HG03045 (cell line): ENCODE data around the gene SMG1.
"Not testable (repeated sequence)": the region's sequence is repeated elsewhere in the genome, so short reads cannot be mapped to it uniquely, and the experiment has no call there.

Source experiments
- ATAC-seq: cut with Tn5 transposase; IDR thresholded peaks from one replicate; pipeline ENCODE4 v1.9.1; 2021; ENCODE audit warnings: mild to moderate bottlenecking, moderate library complexity; ENCODE audit not compliant: unreplicated experiment

Gene SMG1

GRCh38 chr16:18772171-18772570, 154.0 kb downstream of the SMG1 start:
- ATAC-seq: not testable (repeated sequence)

- ATAC-seq: not testable (repeated sequence)
Observed at GRCh38 chr16:18770336-18770962, 155.8 kb downstream of the SMG1 start.

GRCh38 chr16:18767217-18767616, 159.0 kb downstream of the SMG1 start:
- ATAC-seq: peak; percentile 51

GRCh38 chr16:18762713-18763112, 163.5 kb downstream of the SMG1 start:
- peak; percentile 66 for ATAC-seq

GRCh38 chr16:18759598-18760520, 166.3 kb downstream of the SMG1 start:
- not testable (repeated sequence) for ATAC-seq

GRCh38 chr16:18757960-18758660, 168.1 kb downstream of the SMG1 start:
- peak; percentile 47 for ATAC-seq

GRCh38 chr16:18756639-18757038, 169.6 kb downstream of the SMG1 start:
- not testable (repeated sequence) for ATAC-seq
